GM12878 (cell line): ENCODE data around the gene MICB. TPM values are rescaled to one million over a fixed set of nuclear protein-coding genes. Genes with fewer than 3 reads are reported as not detected.
A peak's percentile ranks its signal among the peaks of the same experiment; 100 is the strongest.

ENCODE experiments used
- ATAC-seq: fragments of 200-7000 bp; cut with Tn5 transposase; 3 replicates; pipeline ENCODE4 v1.9.1; 2020; ENCODE audit warnings: mild to moderate bottlenecking, moderate library complexity
- BruUV-seq: library from RNA; stranded (reverse); fragments of 400-500 nt; replicated peaks from 2 replicates; lab custom pipeline; 2021; lab: Mats Ljungman, UMichigan
- CTCF ChIA-PET: fragments of 300-600 bp; sonication (Branson Sonifier 250); formaldehyde crosslinking; extraction: SDS; loops from one replicate; lab custom pipeline; 2021; ENCODE audit warnings: inconsistent platforms; lab: Yijun Ruan, JAX
- POLR2A ChIA-PET: fragments of 350-600 bp; formaldehyde crosslinking; extraction: SDS; loops from one replicate; lab custom pipeline; 2021; ENCODE audit warnings: inconsistent platforms; lab: Charles Lee
- RAD21 ChIA-PET: fragments of 300-600 bp; sonication (Branson Sonifier 250); formaldehyde crosslinking; loops from one replicate; lab custom pipeline; 2023; ENCODE audit warnings: antibody characterized with exemption; ENCODE audit not compliant: unreplicated experiment; lab: Charles Lee
- SMC1A ChIA-PET: fragments of 300-600 bp; sonication (Branson Sonifier 250); formaldehyde crosslinking; loops from one replicate; lab custom pipeline; 2023; ENCODE audit not compliant: unreplicated experiment, uncharacterized antibody; lab: Charles Lee
- DNase-seq: peaks from one replicate; pipeline ENCODE4 v3.0.0-alpha.2; 2011; ENCODE audit warnings: low read depth, low spot score
- FAIRE-seq: peaks from 3 replicates; lab custom pipeline; 2011; peaks lifted over from hg19 to GRCh38; lab: Jason Lieb, UNC
- H2AFZ ChIP-seq: 2 replicates; pipeline ENCODE4 v1.6.0; 2011; ENCODE audit warnings: low read depth, low read length, control low read depth; ENCODE audit not compliant: control insufficient read depth
- H3K27ac ChIP-seq: 2 replicates; pipeline ENCODE4 v1.5.1; 2011; ENCODE audit warnings: control low read depth; ENCODE audit not compliant: control insufficient read depth, insufficient read depth
- H3K27me3 ChIP-seq, 2 experiments: replicated peaks in 1 of 2; 2 replicates each; pipeline versions ENCODE4 v1.6.0 to v1.6.1; 2011; ENCODE audit warnings: low read length in 1 of 2; ENCODE audit not compliant: control insufficient read depth in 2 of 2, insufficient read depth in 2 of 2
- H3K36me3 ChIP-seq, 2 experiments: 2 replicates each; pipeline ENCODE4 v1.5.1; 2011; ENCODE audit warnings: low read length in 1 of 2; ENCODE audit not compliant: control insufficient read depth in 2 of 2, insufficient read depth in 2 of 2
- H3K4me1 ChIP-seq: 2 replicates; pipeline ENCODE4 v1.6.1; 2011; ENCODE audit warnings: mild to moderate bottlenecking, low read length, moderate library complexity, mixed read lengths; ENCODE audit not compliant: control insufficient read depth, insufficient read depth
- H3K4me2 ChIP-seq: 2 replicates; pipeline ENCODE4 v1.6.0; 2011; ENCODE audit warnings: control low read depth; ENCODE audit not compliant: control insufficient read depth, insufficient read depth
- H3K4me3 ChIP-seq: fragments of 200-600 bp; sonication (generic); 2 replicates; pipeline ENCODE4 v1.5.1; 2016
- H3K79me2 ChIP-seq: 2 replicates; pipeline ENCODE4 v1.6.0; 2011; ENCODE audit warnings: low read length; ENCODE audit not compliant: control insufficient read depth, insufficient read depth
- H3K9ac ChIP-seq: 2 replicates; pipeline ENCODE4 v1.8.0; 2011; ENCODE audit warnings: low read length, control low read depth, mixed read lengths; ENCODE audit not compliant: control insufficient read depth, insufficient read depth
- H3K9me3 ChIP-seq: replicated peaks from 3 replicates; pipeline ENCODE4 v1.5.1; 2011; ENCODE audit warnings: mild to moderate bottlenecking, low read length; ENCODE audit not compliant: control insufficient read depth, insufficient read depth
- H4K20me1 ChIP-seq: 2 replicates; pipeline ENCODE4 v1.6.0; 2011; ENCODE audit not compliant: control insufficient read depth, insufficient read depth
- DPF2 ChIP-seq: fragments of 450-650 bp; IDR thresholded peaks from 2 replicates; pipeline ENCODE4 v1.6.1; 2017; ENCODE audit warnings: mild to moderate bottlenecking
- EED ChIP-seq: sonication (generic); IDR thresholded peaks from 2 replicates; pipeline ENCODE4 v1.6.1; 2016; ENCODE audit warnings: antibody characterized with exemption, low read depth
- ESRRA ChIP-seq: IDR thresholded peaks from 2 replicates; pipeline ENCODE4 v1.6.1; 2012; ENCODE audit warnings: mild to moderate bottlenecking, low read length, improper control_type of control experiment
- ETV6 ChIP-seq, 2 experiments: fragments of 450-650 bp in 1 of 2; IDR thresholded peaks in 1 of 2; conservative IDR thresholded peaks in 1 of 2; 2 replicates each; pipeline ENCODE4 v1.6.1; 2014; ENCODE audit warnings: antibody characterized with exemption in 1 of 2, borderline replicate concordance in 1 of 2, low read depth in 1 of 2, mild to moderate bottlenecking in 1 of 2, moderate library complexity in 1 of 2
- POLR2A ChIP-seq: IDR thresholded peaks from 2 replicates; pipeline ENCODE4 v1.6.1; 2011; ENCODE audit warnings: low read depth, mild to moderate bottlenecking, low read length
- RUNX3 ChIP-seq: IDR thresholded peaks from 2 replicates; pipeline ENCODE4 v1.6.1; 2012; ENCODE audit warnings: low read length, inconsistent platforms
- WGBS: methylation state at CpG from one replicate; pipeline ENCODE4 v1.1.6; 2016; ENCODE audit warnings: low lambda C conversion rate; ENCODE audit not compliant: insufficient replicate concordance, insufficient coverage; ENCODE audit errors: missing lambda C conversion rate; 5-methylcytosine and 5-hydroxymethylcytosine counted together
- in situ Hi-C: fragments of 300-500 bp; cut with MboI; formaldehyde crosslinking; loops from 9 replicates; pipeline ENCODE4 v1.14.3; 2018; ENCODE audit warnings: mixed read lengths
- intact Hi-C: fragments of 100-400 bp; cut with micrococcal nuclease; formaldehyde crosslinking; loops from one replicate; pipeline ENCODE4 v1.14.2; 2022; ENCODE audit not compliant: unreplicated experiment
- polyA plus RNA-seq, 11 experiments: library from polyadenylated mRNA; depleted of rRNA in 4 of 11; unstranded in 6 of 11; stranded (reverse) in 5 of 11; fragments of >200 nt; fragmentation: Nextera tagmentation in 4 of 11; fragmentation: Illumina TruSeq in 1 of 11; extraction: Ambion mirVana in 4 of 11; extraction: Trizol in 1 of 11; gene quantifications; 1 replicate in 1 of 11; 2 replicates in 10 of 11; pipeline versions ENCODE4 v1.2.1 to v1.2.3, GENCODE V29; 2011 to 2016; ENCODE audit warnings: inconsistent platforms in 2 of 11, missing spikeins in 2 of 11, low read depth in 1 of 11
- total RNA-seq, 4 experiments: library from RNA; depleted of rRNA in 3 of 4; stranded (reverse); fragments of >200 nt in 3 of 4; fragmentation: Illumina TruSeq in 1 of 4; extraction: Trizol in 1 of 4; gene quantifications; 2 replicates each; pipeline versions ENCODE4 v1.2.1 to v1.2.3, GENCODE V29; 2013 to 2021
- TF ChIP-seq, protein P1 (sequence below): fragments of 450-650 bp; IDR thresholded peaks from 2 replicates; pipeline ENCODE4 v1.6.1; 2017; ENCODE audit warnings: borderline replicate concordance

The MICB gene
- total and polyA plus RNA-seq, 10 of the 15 experiments (the other 5 are each of a cell fraction or from before 2014, with no cell fraction given), result 9.0 to 37.1 (median 17.8) TPM

- Histone ChIP-seq H3K9ac (no peak overlapping the region; the same call in 1 of the 2 replicates), H3K27ac (peak overlapping the region; percentile 66), H3K36me3 (peaks cover 0 to 4% of the 10 kb centered on the region in 2 experiments; a peak in 2 of 4 replicates), H4K20me1 (no peaks in the 10 kb centered on the region), H2AFZ (no peak overlapping the region), H3K9me3 (no peaks in the 10 kb centered on the region), H3K79me2 (peaks cover 16% of the 10 kb centered on the region), H3K4me1 (peaks cover 52% of the 10 kb centered on the region), H3K4me3 (no peak overlapping the region), H3K4me2 (peak overlapping the region; percentile 75), H3K27me3 (no peaks in the 10 kb centered on the region)
- in situ Hi-C loops, result loop anchor here (25.0 kb wide), 2 partner anchors 1056 to 1406 kb away; partner anchors contain the start of genes BRD2 and HLA-DMA
- DNase-seq (no peak), FAIRE-seq (no peak), ATAC-seq (no peak)
- no TSS peak for BruUV-seq
- WGBS, result 2% methylated on average over 3 of the region's 3 CpGs
- POLR2A ChIA-PET, result interaction anchor here (0.6 to 9.1 kb wide), 7 partner anchors 13 to 44 kb away, joined by 3 to 255 read pairs (median 4); partner anchors contain the start of genes LST1, LTB, NCR3 and TNF
- TF ChIP-seq EED (peak; percentile 58), ETV6 (conservative IDR thresholded peaks at IDR 0.05 in 1 of 2, IDR thresholded peaks at IDR 0.05 in 1 of 2; ENCODE audit: borderline replicate concordance in 1 of 2, low read depth in 1 of 2) (peak in 1 of 2 experiments; percentile 83; a peak in 2 of 4 replicates), ESRRA (no peak), DPF2 (0 out of 2 replicates have a peak, but pooled peaks have one; percentile 26), RUNX3 (peak; percentile 24; the same call in 1 of the 2 replicates), POLR2A (0 out of 2 replicates have a peak, but pooled peaks have one; percentile 21)
- TF ChIP-seq, protein P1, sequence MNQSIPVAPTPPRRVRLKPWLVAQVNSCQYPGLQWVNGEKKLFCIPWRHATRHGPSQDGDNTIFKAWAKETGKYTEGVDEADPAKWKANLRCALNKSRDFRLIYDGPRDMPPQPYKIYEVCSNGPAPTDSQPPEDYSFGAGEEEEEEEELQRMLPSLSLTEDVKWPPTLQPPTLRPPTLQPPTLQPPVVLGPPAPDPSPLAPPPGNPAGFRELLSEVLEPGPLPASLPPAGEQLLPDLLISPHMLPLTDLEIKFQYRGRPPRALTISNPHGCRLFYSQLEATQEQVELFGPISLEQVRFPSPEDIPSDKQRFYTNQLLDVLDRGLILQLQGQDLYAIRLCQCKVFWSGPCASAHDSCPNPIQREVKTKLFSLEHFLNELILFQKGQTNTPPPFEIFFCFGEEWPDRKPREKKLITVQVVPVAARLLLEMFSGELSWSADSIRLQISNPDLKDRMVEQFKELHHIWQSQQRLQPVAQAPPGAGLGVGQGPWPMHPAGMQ, result no peak
- intact Hi-C loops, result no loop called here
- RAD21 ChIA-PET, result interaction anchor here (0.9 to 15.9 kb wide), 5 partner anchors 12 to 61 kb away, joined by 3 to 620 read pairs (median 5); partner anchors contain the start of genes LST1, LTB, NCR3 and TNF
- CTCF ChIA-PET, result interaction anchor here (1.3 to 34.8 kb wide), 3 partner anchors 12 to 32 kb away, joined by 4 to 2098 read pairs (median 34); partner anchors contain the start of genes LST1, LTB, NCR3 and TNF
- SMC1A ChIA-PET, result interaction anchor here (0.8 to 34.7 kb wide), 4 partner anchors 9 to 83 kb away, joined by 3 to 1989 read pairs (median 4); partner anchors contain the start of genes LST1, LTA, LTB and NCR3
These were observed 58.4 kb downstream of the MICB start for GRCh38 chr6:31556307-31556706.
